ENCODE data around the gene GPR89A. TPM values are rescaled to one million over a fixed set of nuclear protein-coding genes. Genes with fewer than 3 reads are reported as not detected.

Gene GPR89A
- total RNA-seq: 20.0 and 28.7 TPM in 2 replicates

GRCh38 chr1:145607833-145608733 lies at the start of gene GPR89A:
GPR89A (plus strand) TSS chr1:145607988; CDS start chr1:145608134, 146 bp downstream.

GRCh38 chr1:145707183-145707867 lies 99.5 kb downstream of the GPR89A start, which contains the start of gene PDZK1:
PDZK1 (minus strand) TSS chr1:145707368; CDS start chr1:145688021, 19,347 bp downstream.

GRCh38 chr1:145719230-145720079 lies 111.7 kb downstream of the GPR89A start, which contains the start of gene CD160:
CD160 (plus strand) TSS chr1:145719499; CDS start chr1:145728328, 8,829 bp downstream.

Other genes with a start within 250 kb of the GPR89A start
- gene NBPF20, start 182.4 kb upstream of the GPR89A start, total RNA-seq: 1.6 and 2.0 TPM in 2 replicates
- 0.28 and 0.46 TPM in 2 replicates for gene PDZK1, start 99.4 kb downstream of the GPR89A start, total RNA-seq
- not detected in 2 replicates for gene CD160, start 111.5 kb downstream of the GPR89A start, total RNA-seq
- gene RNF115, start 216.1 kb downstream of the GPR89A start, total RNA-seq: 10.2 and 11.4 TPM in 2 replicates
- 28.3 and 29.0 TPM in 2 replicates for gene POLR3C, start 216.2 kb downstream of the GPR89A start, total RNA-seq
- 2.4 and 2.7 TPM in 2 replicates for gene NUDT17, start 237.6 kb downstream of the GPR89A start, total RNA-seq

All from smooth muscle cell of bladder (primary cell).